Left kidney (tissue), 2 donors: ENCODE measurements around the gene PRR29. TPM values are rescaled to one million over a fixed set of nuclear protein-coding genes. Genes with fewer than 3 reads are reported as not detected.
A peak's percentile ranks its signal among the peaks of the same experiment; 100 is the strongest.
"Not testable (repeated sequence)": the region's sequence is repeated elsewhere in the genome, so short reads cannot be mapped to it uniquely, and the experiment has no call there.

Experiments used
- DNase-seq: peaks from one replicate; pipeline ENCODE4 v3.0.0-alpha.2; 2013
- polyA plus RNA-seq: library from polyadenylated mRNA; unstranded; fragments of 120-200 nt; gene quantifications from one replicate; pipeline ENCODE4 v1.2.1, GENCODE V29; 2013; ENCODE audit not compliant: insufficient read length

Gene PRR29
- polyA plus RNA-seq, 1 donor = 2.5 TPM

GRCh38 chr17:64009571-64010402, 11.6 kb downstream of the PRR29 start:
- DNase-seq = no peak

GRCh38 chr17:64015447-64015846, 17.3 kb downstream of the PRR29 start:
- DNase-seq = no peak

GRCh38 chr17:64016231-64016784, 18.2 kb downstream of the PRR29 start:
- no peak for DNase-seq

GRCh38 chr17:64016974-64017373, 18.8 kb downstream of the PRR29 start:
- no peak for DNase-seq

- no peak for DNase-seq
Observed at GRCh38 chr17:64017381-64017980, 19.3 kb downstream of the PRR29 start.

- DNase-seq = not testable (repeated sequence)
Observed at GRCh38 chr17:64019551-64019961, 21.4 kb downstream of the PRR29 start.

GRCh38 chr17:64020056-64020766, 22.1 kb downstream of the PRR29 start, which contains the start of gene ICAM2:
ICAM2 (minus strand) TSS chr17:64020633; CDS start chr17:64006691, 13,942 bp downstream.
- DNase-seq = no peak

GRCh38 chr17:64022611-64023063, 24.5 kb downstream of the PRR29 start:
- no peak for DNase-seq

GRCh38 chr17:64024215-64024654, 26.1 kb downstream of the PRR29 start:
- DNase-seq = no peak

- DNase-seq = no peak
Observed at GRCh38 chr17:64024781-64025731, 26.9 kb downstream of the PRR29 start.

GRCh38 chr17:64025732-64026294, 27.7 kb downstream of the PRR29 start:
- DNase-seq = peak; percentile 49

- no peak for DNase-seq
Observed at GRCh38 chr17:64028874-64029464, 30.8 kb downstream of the PRR29 start.

- DNase-seq = no peak
Observed at GRCh38 chr17:64032081-64032480, 33.9 kb downstream of the PRR29 start.

GRCh38 chr17:64036198-64036922, 38.2 kb downstream of the PRR29 start:
- no peak for DNase-seq

GRCh38 chr17:64037180-64037579, 39.0 kb downstream of the PRR29 start:
- DNase-seq = no peak

GRCh38 chr17:64037802-64038201, 39.7 kb downstream of the PRR29 start:
- DNase-seq = no peak

- DNase-seq = no peak
Observed at GRCh38 chr17:64038331-64039105, 40.4 kb downstream of the PRR29 start.

- no peak for DNase-seq
Observed at GRCh38 chr17:64039106-64039400, 40.9 kb downstream of the PRR29 start.

GRCh38 chr17:64040206-64040605, 42.1 kb downstream of the PRR29 start:
- DNase-seq = no peak
